K562 (cell line): Measurements from ENCODE around the gene BBLN. TPM values are rescaled to one million over a fixed set of nuclear protein-coding genes. Genes with fewer than 3 reads are reported as not detected.

Experiments
- BRD4 ChIP-seq: fragments of 200-600 bp; sonication (generic); IDR thresholded peaks from 2 replicates; pipeline ENCODE4 v1.6.1; 2017; ENCODE audit warnings: inconsistent platforms
- CREB3L1 ChIP-seq: fragments of 450-650 bp; IDR thresholded peaks from 2 replicates; pipeline ENCODE4 v1.6.1; 2014; ENCODE audit warnings: low read depth, mild to moderate bottlenecking, moderate library complexity, borderline replicate concordance
- FIP1L1 ChIP-seq: fragments of 200-400 bp; formaldehyde crosslinking; IDR thresholded peaks from 2 replicates; pipeline ENCODE4 v1.6.1; 2018; ENCODE audit warnings: mild to moderate bottlenecking, low read depth, low read length; ENCODE audit not compliant: poor library complexity, severe bottlenecking
- FOXJ3 ChIP-seq: sonication (generic); formaldehyde crosslinking; IDR thresholded peaks from 2 replicates; pipeline ENCODE4 v1.4.0; 2020; ENCODE audit warnings: mild to moderate bottlenecking, missing genetic modification reagents
- HMGN3 ChIP-seq: IDR thresholded peaks from 2 replicates; pipeline ENCODE4 v1.6.1; 2011; ENCODE audit warnings: borderline replicate concordance, low read depth, mild to moderate bottlenecking, mixed read lengths, low read length; ENCODE audit not compliant: insufficient read length; ENCODE audit errors: extremely low read depth
- MCM3 ChIP-seq: fragments of 450-650 bp; IDR thresholded peaks from 2 replicates; pipeline ENCODE4 v1.6.1; 2016
- NFXL1 ChIP-seq: fragments of 450-650 bp; formaldehyde crosslinking; IDR thresholded peaks from 2 replicates; pipeline ENCODE4 v1.4.0; 2021; ENCODE audit warnings: mild to moderate bottlenecking
- PCBP2 ChIP-seq: fragments of 200-400 bp; formaldehyde crosslinking; IDR thresholded peaks from 2 replicates; pipeline ENCODE4 v1.6.1; 2018; ENCODE audit warnings: low read length, low read depth, mild to moderate bottlenecking, moderate library complexity; ENCODE audit not compliant: poor library complexity, severe bottlenecking
- POLR2A ChIP-seq: fragments of 450-650 bp; conservative IDR thresholded peaks from 2 replicates; pipeline ENCODE4 v1.6.1; 2016
- SP2 ChIP-seq: IDR thresholded peaks from 2 replicates; pipeline ENCODE4 v1.6.1; 2011; ENCODE audit warnings: mild to moderate bottlenecking, low read depth, low read length, moderate library complexity; ENCODE audit not compliant: poor library complexity, severe bottlenecking; ENCODE audit errors: extremely low read depth
- polyA plus RNA-seq, 8 experiments: library from polyadenylated mRNA; depleted of rRNA in 4 of 8; stranded (reverse) in 5 of 8; unstranded in 3 of 8; fragments of >200 nt; fragmentation: Nextera tagmentation in 2 of 8; fragmentation: Illumina TruSeq in 1 of 8; extraction: Ambion mirVana in 2 of 8; extraction: Trizol in 1 of 8; gene quantifications; 2 replicates each; pipeline versions ENCODE4 v1.2.1 to v1.2.3, GENCODE V29; 2011 to 2014; ENCODE audit warnings: inconsistent platforms in 1 of 8, missing spikeins in 1 of 8
- total RNA-seq, 7 experiments: library from RNA; depleted of rRNA in 6 of 7; stranded (reverse); fragments of >200 nt in 6 of 7; fragmentation: Illumina TruSeq in 2 of 7; extraction: Trizol in 2 of 7; gene quantifications; 2 replicates each; pipeline versions ENCODE4 v1.2.1 to v1.2.3, GENCODE V29; 2011 to 2021; ENCODE audit warnings: low replicate concordance in 1 of 7
- TF ChIP-seq, protein P1 (sequence below): IDR thresholded peaks from 3 replicates; pipeline ENCODE4 v1.6.1; 2011; ENCODE audit warnings: borderline replicate concordance, mild to moderate bottlenecking, moderate library complexity; ENCODE audit not compliant: insufficient read length; ENCODE audit errors: extremely low read depth
- TF ChIP-seq, protein P2 (sequence below): fragments of 450-650 bp; IDR thresholded peaks from 2 replicates; pipeline ENCODE4 v1.6.1; 2018; ENCODE audit warnings: mild to moderate bottlenecking, low read depth; ENCODE audit not compliant: partially characterized antibody

BBLN gene
- total and polyA plus RNA-seq, 9 of the 15 experiments (the other 6 are each of a cell fraction or from before 2014, with no cell fraction given), result 4.2 to 331 (median 87.1) TPM

- TF ChIP-seq BRD4, result no peak
- TF ChIP-seq FIP1L1, result peak; percentile 65
- TF ChIP-seq POLR2A, result no peak
- no peak for TF ChIP-seq CREB3L1
- TF ChIP-seq SP2, result peak; percentile 9
- TF ChIP-seq MCM3, result no peak
- no peak for TF ChIP-seq PCBP2
- TF ChIP-seq HMGN3, result no peak
- TF ChIP-seq, protein P1, sequence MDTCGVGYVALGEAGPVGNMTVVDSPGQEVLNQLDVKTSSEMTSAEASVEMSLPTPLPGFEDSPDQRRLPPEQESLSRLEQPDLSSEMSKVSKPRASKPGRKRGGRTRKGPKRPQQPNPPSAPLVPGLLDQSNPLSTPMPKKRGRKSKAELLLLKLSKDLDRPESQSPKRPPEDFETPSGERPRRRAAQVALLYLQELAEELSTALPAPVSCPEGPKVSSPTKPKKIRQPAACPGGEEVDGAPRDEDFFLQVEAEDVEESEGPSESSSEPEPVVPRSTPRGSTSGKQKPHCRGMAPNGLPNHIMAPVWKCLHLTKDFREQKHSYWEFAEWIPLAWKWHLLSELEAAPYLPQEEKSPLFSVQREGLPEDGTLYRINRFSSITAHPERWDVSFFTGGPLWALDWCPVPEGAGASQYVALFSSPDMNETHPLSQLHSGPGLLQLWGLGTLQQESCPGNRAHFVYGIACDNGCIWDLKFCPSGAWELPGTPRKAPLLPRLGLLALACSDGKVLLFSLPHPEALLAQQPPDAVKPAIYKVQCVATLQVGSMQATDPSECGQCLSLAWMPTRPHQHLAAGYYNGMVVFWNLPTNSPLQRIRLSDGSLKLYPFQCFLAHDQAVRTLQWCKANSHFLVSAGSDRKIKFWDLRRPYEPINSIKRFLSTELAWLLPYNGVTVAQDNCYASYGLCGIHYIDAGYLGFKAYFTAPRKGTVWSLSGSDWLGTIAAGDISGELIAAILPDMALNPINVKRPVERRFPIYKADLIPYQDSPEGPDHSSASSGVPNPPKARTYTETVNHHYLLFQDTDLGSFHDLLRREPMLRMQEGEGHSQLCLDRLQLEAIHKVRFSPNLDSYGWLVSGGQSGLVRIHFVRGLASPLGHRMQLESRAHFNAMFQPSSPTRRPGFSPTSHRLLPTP, result no peak
- TF ChIP-seq FOXJ3 (CRISPR knock-in tag), result no peak
- TF ChIP-seq, protein P2, sequence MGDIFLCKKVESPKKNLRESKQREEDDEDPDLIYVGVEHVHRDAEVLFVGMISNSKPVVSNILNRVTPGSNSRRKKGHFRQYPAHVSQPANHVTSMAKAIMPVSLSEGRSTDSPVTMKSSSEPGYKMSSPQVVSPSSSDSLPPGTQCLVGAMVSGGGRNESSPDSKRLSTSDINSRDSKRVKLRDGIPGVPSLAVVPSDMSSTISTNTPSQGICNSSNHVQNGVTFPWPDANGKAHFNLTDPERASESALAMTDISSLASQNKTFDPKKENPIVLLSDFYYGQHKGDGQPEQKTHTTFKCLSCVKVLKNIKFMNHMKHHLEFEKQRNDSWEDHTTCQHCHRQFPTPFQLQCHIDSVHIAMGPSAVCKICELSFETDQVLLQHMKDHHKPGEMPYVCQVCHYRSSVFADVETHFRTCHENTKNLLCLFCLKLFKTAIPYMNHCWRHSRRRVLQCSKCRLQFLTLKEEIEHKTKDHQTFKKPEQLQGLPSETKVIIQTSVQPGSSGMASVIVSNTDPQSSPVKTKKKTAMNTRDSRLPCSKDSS, result no peak
- TF ChIP-seq NFXL1 (CRISPR knock-in tag), result peak; percentile 76; the same call in 1 of the 2 replicates
Measured at GRCh38 chr9:128192601-128193371, 32.7 kb downstream of the BBLN start (continued).
